GM21390 (cell line): Measurements from ENCODE around the gene LYPD6.
"Not testable (repeated sequence)": the region's sequence is repeated elsewhere in the genome, so short reads cannot be mapped to it uniquely, and the experiment has no call there.

Source experiments
- ATAC-seq: cut with Tn5 transposase; IDR thresholded peaks from one replicate; pipeline ENCODE4 v1.9.1; 2021; ENCODE audit not compliant: unreplicated experiment

Gene LYPD6

GRCh38 chr2:149492923-149493322 is 162.5 kb downstream of the LYPD6 start:
- no peak for ATAC-seq

- ATAC-seq: not testable (repeated sequence)
Observed at GRCh38 chr2:149499204-149499603, 168.8 kb downstream of the LYPD6 start.

- ATAC-seq: not testable (repeated sequence)
Observed at GRCh38 chr2:149506808-149507207, 176.4 kb downstream of the LYPD6 start.

GRCh38 chr2:149507974-149508373 is 177.6 kb downstream of the LYPD6 start:
- no peak for ATAC-seq

GRCh38 chr2:149513461-149513860 is 183.1 kb downstream of the LYPD6 start:
- no peak for ATAC-seq
